HepG2 (cell line): ENCODE data around the gene NT5DC1. TPM values are rescaled to one million over a fixed set of nuclear protein-coding genes. Genes with fewer than 3 reads are reported as not detected.

Experiments
- ATAC-seq: fragments of 200-7000 bp; cut with Tn5 transposase; 3 replicates; pipeline ENCODE4 v1.9.1; 2020; ENCODE audit warnings: mild to moderate bottlenecking, moderate library complexity
- BruUV-seq: library from RNA; stranded (reverse); fragments of 400-500 nt; replicated peaks from 2 replicates; lab custom pipeline; 2021; lab: Mats Ljungman, UMichigan
- CTCF ChIA-PET: fragments of 300-600 bp; formaldehyde crosslinking; extraction: SDS; loops from one replicate; lab custom pipeline; 2021; ENCODE audit warnings: low total read pairs, inconsistent platforms, low intra/inter-chr PET ratio; lab: Yijun Ruan, JAX
- POLR2A ChIA-PET: fragments of 350-600 bp; sonication (Branson Sonifier 250); formaldehyde crosslinking; loops from one replicate; lab custom pipeline; 2020; ENCODE audit warnings: antibody characterized with exemption, inconsistent platforms; lab: Yijun Ruan, JAX
- DNase-seq: peaks from one replicate; pipeline ENCODE4 v3.0.0-alpha.2; 2015; ENCODE audit warnings: low spot score
- FAIRE-seq: peaks from 3 replicates; lab custom pipeline; 2011; peaks lifted over from hg19 to GRCh38; lab: Jason Lieb, UNC
- H2AFZ ChIP-seq: one replicate; pipeline ENCODE4 v1.6.1; 2011; ENCODE audit warnings: low read length, inconsistent platforms
- H3K27ac ChIP-seq: fragments of 300-600 bp; 3 replicates; pipeline ENCODE4 v1.8.0; 2011; ENCODE audit warnings: mixed run types, mild to moderate bottlenecking, mixed read lengths, low read length, inconsistent platforms; ENCODE audit not compliant: insufficient read depth; ENCODE audit errors: extremely low read length
- H3K27me3 ChIP-seq, 2 experiments: fragments of 200-600 bp in 1 of 2; 2 replicates in 1 of 2; 3 replicates in 1 of 2; pipeline versions ENCODE4 v1.6.0 to v1.8.0; 2011; ENCODE audit warnings: low read length in 2 of 2, mild to moderate bottlenecking in 2 of 2, moderate library complexity in 2 of 2, inconsistent platforms in 1 of 2; ENCODE audit not compliant: insufficient read depth in 2 of 2, control insufficient read depth in 1 of 2
- H3K36me3 ChIP-seq, 2 experiments: fragments of 200-600 bp in 1 of 2; replicated peaks in 1 of 2; 2 replicates in 1 of 2; 3 replicates in 1 of 2; pipeline versions ENCODE4 v1.5.1 to v1.8.0; 2011; ENCODE audit warnings: low read length in 2 of 2, inconsistent platforms in 1 of 2; ENCODE audit not compliant: insufficient read depth in 2 of 2, control insufficient read depth in 1 of 2
- H3K4me1 ChIP-seq: 2 replicates; pipeline ENCODE4 v1.5.1; 2012; ENCODE audit warnings: low read length, inconsistent platforms; ENCODE audit not compliant: insufficient read depth
- H3K4me2 ChIP-seq: 2 replicates; pipeline ENCODE4 v1.6.0; 2011; ENCODE audit warnings: low read depth, low read length, inconsistent platforms
- H3K4me3 ChIP-seq, 3 experiments: fragments of 200-600 bp in 1 of 3; sonication (generic), shearing (Covaris generic) in 1 of 3; replicated peaks in 1 of 3; 2 replicates each; pipeline ENCODE4 v1.5.1; 2011 to 2016; ENCODE audit warnings: low read length in 3 of 3, inconsistent platforms in 2 of 3, low read depth in 2 of 3, mild to moderate bottlenecking in 2 of 3, control low read depth in 1 of 3, mixed read lengths in 1 of 3; ENCODE audit not compliant: insufficient read depth in 1 of 3
- H3K79me2 ChIP-seq: one replicate; pipeline ENCODE4 v1.6.1; 2011; ENCODE audit warnings: low read length, inconsistent platforms; ENCODE audit not compliant: insufficient read depth
- H3K9ac ChIP-seq: 2 replicates; pipeline ENCODE4 v1.6.0; 2011; ENCODE audit warnings: mild to moderate bottlenecking, low read depth, low read length, inconsistent platforms; ENCODE audit not compliant: insufficient read depth
- H3K9me3 ChIP-seq: 2 replicates; pipeline ENCODE4 v1.5.1; 2012; ENCODE audit warnings: mild to moderate bottlenecking, low read length
- H4K20me1 ChIP-seq: 2 replicates; pipeline ENCODE4 v1.6.0; 2011; ENCODE audit warnings: inconsistent platforms, mild to moderate bottlenecking, low read length, moderate library complexity; ENCODE audit not compliant: insufficient read depth
- ARNT2 ChIP-seq: sonication (generic); formaldehyde crosslinking; IDR thresholded peaks from 2 replicates; pipeline ENCODE4 v1.8.0; 2022; ENCODE audit warnings: mild to moderate bottlenecking, low read depth, missing genetic modification reagents, moderate library complexity
- CTCF ChIP-seq: sonication (generic); formaldehyde crosslinking; IDR thresholded peaks from 2 replicates; pipeline ENCODE4 v1.5.0; 2020; ENCODE audit warnings: mild to moderate bottlenecking, missing genetic modification reagents, moderate library complexity
- FOXA3 ChIP-seq: IDR thresholded peaks from 2 replicates; pipeline ENCODE4 v1.6.1; 2016; ENCODE audit warnings: missing genetic modification reagents, missing compliant biosample characterization
- HMGA1 ChIP-seq: sonication (generic); formaldehyde crosslinking; conservative IDR thresholded peaks from 2 replicates; pipeline ENCODE4 v1.4.0; 2020; ENCODE audit warnings: missing genetic modification reagents
- KLF16 ChIP-seq, 2 experiments: sonication (generic) in 1 of 2; formaldehyde crosslinking in 1 of 2; IDR thresholded peaks; 2 replicates each; pipeline versions ENCODE4 v1.6.1 to v1.8.0; 2016 to 2023; ENCODE audit warnings: missing genetic modification reagents in 2 of 2, missing compliant biosample characterization in 1 of 2
- PHF20 ChIP-seq: sonication (generic); formaldehyde crosslinking; IDR thresholded peaks from 2 replicates; pipeline ENCODE4 v1.5.0; 2020; ENCODE audit warnings: mild to moderate bottlenecking, missing genetic modification reagents
- RAD21 ChIP-seq: fragments of 450-650 bp; formaldehyde crosslinking; IDR thresholded peaks from 2 replicates; pipeline ENCODE4 v1.5.0; 2020; ENCODE audit warnings: mild to moderate bottlenecking
- SAP130 ChIP-seq: IDR thresholded peaks from 2 replicates; pipeline ENCODE4 v1.6.1; 2016; ENCODE audit warnings: low read depth
- SMC3 ChIP-seq: IDR thresholded peaks from 2 replicates; pipeline ENCODE4 v1.6.1; 2011; ENCODE audit warnings: low read length, improper control_type of control experiment
- STAG1 ChIP-seq: sonication (generic); formaldehyde crosslinking; IDR thresholded peaks from 2 replicates; pipeline ENCODE4 v1.4.0; 2020; ENCODE audit warnings: missing genetic modification reagents
- THAP11 ChIP-seq: IDR thresholded peaks from 2 replicates; pipeline ENCODE4 v1.6.1; 2016; ENCODE audit warnings: missing biosample characterization, missing genetic modification reagents
- ZNF550 ChIP-seq: sonication (generic); formaldehyde crosslinking; IDR thresholded peaks from 2 replicates; pipeline ENCODE4 v1.4.0; 2020; ENCODE audit warnings: mild to moderate bottlenecking, missing genetic modification reagents, borderline replicate concordance
- ZNF891 ChIP-seq: sonication (generic); formaldehyde crosslinking; IDR thresholded peaks from 2 replicates; pipeline ENCODE4 v1.5.0; 2020; ENCODE audit warnings: mild to moderate bottlenecking, missing genetic modification reagents
- WGBS: methylation state at CpG from one replicate; pipeline ENCODE4 v1.1.6; 2017; ENCODE audit warnings: low lambda C conversion rate; 5-methylcytosine and 5-hydroxymethylcytosine counted together
- in situ Hi-C: cut with HindIII; loops from 2 replicates; pipeline ENCODE4 v1.10.0; 2017; ENCODE audit warnings: low pct_unique_long_range_greater_than_20kb; ENCODE audit not compliant: extremely low pct_ligation_motif_present
- intact Hi-C: fragments of 100-400 bp; cut with micrococcal nuclease; formaldehyde crosslinking; loops from one replicate; pipeline ENCODE4 v1.10.0; 2022; ENCODE audit not compliant: unreplicated experiment
- polyA plus RNA-seq, 8 experiments: library from polyadenylated mRNA; depleted of rRNA in 3 of 8; stranded (reverse) in 7 of 8; unstranded in 1 of 8; fragments of >200 nt; fragmentation: Illumina TruSeq in 4 of 8; extraction: Trizol in 4 of 8; gene quantifications; 2 replicates each; pipeline versions ENCODE4 v1.2.1 to v1.2.3, GENCODE V29; 2011 to 2016; ENCODE audit warnings: low read depth in 4 of 8, missing spikeins in 1 of 8, mixed read lengths in 1 of 8; ENCODE audit not compliant: insufficient read depth in 1 of 8
- total RNA-seq, 5 experiments: library from RNA; depleted of rRNA; stranded (reverse); fragments of >200 nt; fragmentation: Illumina TruSeq; extraction: Trizol; gene quantifications; 2 replicates each; pipeline ENCODE4 v1.2.3, GENCODE V29; 2016; ENCODE audit warnings: low read depth in 1 of 5

NT5DC1 gene
- total and polyA plus RNA-seq, 2 of the 13 experiments (the other 11 are each of a cell fraction or from before 2014, with no cell fraction given): 27.0 to 56.1 TPM

GRCh38 chr6:116287689-116288282 lies 187.1 kb downstream of the NT5DC1 start:
- Histone ChIP-seq H3K9ac (no peak overlapping the region), H2AFZ (no peak overlapping the region), H3K4me1 (no peaks in the 10 kb centered on the region), H3K4me2 (no peak overlapping the region), H4K20me1 (no peaks in the 10 kb centered on the region), H3K4me3 (no peak overlapping the region), H3K79me2 (no peaks in the 10 kb centered on the region), H3K36me3 (no peaks in the 10 kb centered on the region), H3K27me3 (no peaks in the 10 kb centered on the region), H3K27ac (no peak overlapping the region), H3K9me3 (no peaks in the 10 kb centered on the region)
- peak; percentile 69 for ATAC-seq
- BruUV-seq: no TSS peak
- POLR2A ChIA-PET: no interaction called here
- 98% methylated on average over 2 of the region's 2 CpGs for WGBS
- intact Hi-C loops: loop anchor here (1.0 to 5.0 kb wide), 4 partner anchors 30 to 360 kb away; no protein-coding TSS in a partner anchor
- peak; percentile 38 for DNase-seq
- FAIRE-seq: peak; percentile 60
- CTCF ChIA-PET: interaction anchor here (0.7 to 2.2 kb wide), 4 partner anchors 30 to 358 kb away, joined by 3 to 21 read pairs (median 8); no protein-coding TSS in a partner anchor
- in situ Hi-C loops: loop anchor here (10.0 to 25.0 kb wide), 2 partner anchors 247 to 375 kb away; partner anchors contain the start of gene ZUP1
- TF ChIP-seq THAP11 (CRISPR knock-in tag): no peak
- TF ChIP-seq ARNT2 (CRISPR knock-in tag): no peak
- peak; percentile 58; the same call in 1 of the 2 replicates for TF ChIP-seq SMC3
- no peak for TF ChIP-seq HMGA1 (CRISPR knock-in tag)
- peak; percentile 20; the same call in 1 of the 2 replicates for TF ChIP-seq FOXA3 (CRISPR knock-in tag)
- TF ChIP-seq CTCF (CRISPR knock-in tag): peak; percentile 80
- peak; percentile 23; the same call in 1 of the 2 replicates for TF ChIP-seq RAD21 (CRISPR knock-in tag)
- 0 out of 4 replicates have a peak, but pooled peaks of 1 of the 2 experiments have one; percentile 15 for TF ChIP-seq KLF16 (CRISPR knock-in tag; IDR thresholded peaks at IDR 0.05)
- TF ChIP-seq SAP130 (CRISPR knock-in tag): 0 out of 2 replicates have a peak, but pooled peaks have one; percentile 19
- TF ChIP-seq ZNF550: no peak
- no peak for TF ChIP-seq PHF20 (CRISPR knock-in tag)
- no peak for TF ChIP-seq ZNF891
- peak; percentile 79 for TF ChIP-seq STAG1 (CRISPR knock-in tag)
